HG03135 (cell line): ENCODE data around the gene SEC23IP.
"Not testable (repeated sequence)": the region's sequence is repeated elsewhere in the genome, so short reads cannot be mapped to it uniquely, and the experiment has no call there.

Source experiments
- ATAC-seq: cut with Tn5 transposase; IDR thresholded peaks from one replicate; pipeline ENCODE4 v1.9.1; 2021; ENCODE audit warnings: mild to moderate bottlenecking, moderate library complexity; ENCODE audit not compliant: unreplicated experiment

Gene SEC23IP

GRCh38 chr10:119892188-119893065, at the start of gene SEC23IP:
SEC23IP (plus strand) TSS chr10:119892730; CDS start chr10:119892783, 53 bp downstream.
- ATAC-seq: peak; percentile 100

GRCh38 chr10:119845656-119846055, 46.9 kb upstream of the SEC23IP start:
- ATAC-seq: no peak

- no peak for ATAC-seq
Observed at GRCh38 chr10:119849031-119849789, 43.3 kb upstream of the SEC23IP start.

GRCh38 chr10:119849944-119850343, 42.6 kb upstream of the SEC23IP start:
- no peak for ATAC-seq

GRCh38 chr10:119852277-119852676, 40.3 kb upstream of the SEC23IP start:
- ATAC-seq: no peak

- no peak for ATAC-seq
Observed at GRCh38 chr10:119852822-119853221, 39.7 kb upstream of the SEC23IP start.

- no peak for ATAC-seq
Observed at GRCh38 chr10:119853574-119853973, 39.0 kb upstream of the SEC23IP start.

GRCh38 chr10:119858063-119858462, 34.5 kb upstream of the SEC23IP start:
- ATAC-seq: no peak

- ATAC-seq: no peak
Observed at GRCh38 chr10:119859420-119860258, 32.9 kb upstream of the SEC23IP start.

- ATAC-seq: no peak
Observed at GRCh38 chr10:119860866-119861607, 31.5 kb upstream of the SEC23IP start.

- no peak for ATAC-seq
Observed at GRCh38 chr10:119862524-119862923, 30.0 kb upstream of the SEC23IP start.

- ATAC-seq: no peak
Observed at GRCh38 chr10:119863951-119864565, 28.5 kb upstream of the SEC23IP start.

GRCh38 chr10:119865699-119866240, 26.8 kb upstream of the SEC23IP start:
- no peak for ATAC-seq

GRCh38 chr10:119867317-119867716, 25.2 kb upstream of the SEC23IP start:
- no peak for ATAC-seq

GRCh38 chr10:119869398-119869797, 23.1 kb upstream of the SEC23IP start:
- ATAC-seq: not testable (repeated sequence)

GRCh38 chr10:119871881-119872609, 20.5 kb upstream of the SEC23IP start:
- peak; percentile 43 for ATAC-seq

- peak; percentile 25 for ATAC-seq
Observed at GRCh38 chr10:119872610-119872859, 20.0 kb upstream of the SEC23IP start, which contains the start of gene MCMBP. MCMBP (minus strand) TSS chr10:119872843; CDS start chr10:119872584, 259 bp downstream.

- ATAC-seq: peak; percentile 90
Observed at GRCh38 chr10:119872860-119873681, 19.5 kb upstream of the SEC23IP start.
